Activated CD8-positive, alpha-beta memory T cell treated with anti-CD3 and anti-CD28 coated beads, Interleukin-2, amount 50 U/mL, for 1 hour (primary cell): ENCODE measurements around the gene ZNF804A.
"Not testable (repeated sequence)": the region's sequence is repeated elsewhere in the genome, so short reads cannot be mapped to it uniquely, and the experiment has no call there.

Experiments
- DNase-seq: peaks from one replicate; pipeline ENCODE4 v3.0.0-alpha.2; 2020; ENCODE audit errors: extremely low read depth

The ZNF804A gene

GRCh38 chr2:184824597-184824996 lies 226.3 kb downstream of the ZNF804A start:
- no peak for DNase-seq

- DNase-seq, result no peak
Measured at GRCh38 chr2:184830531-184830930, 232.2 kb downstream of the ZNF804A start.

- no peak for DNase-seq
Measured at GRCh38 chr2:184834699-184835397, 236.5 kb downstream of the ZNF804A start.

- no peak for DNase-seq
Measured at GRCh38 chr2:184835398-184835715, 237.0 kb downstream of the ZNF804A start.

GRCh38 chr2:184847331-184847730 lies 249.0 kb downstream of the ZNF804A start:
- no peak for DNase-seq

GRCh38 chr2:184849516-184849915 lies 251.2 kb downstream of the ZNF804A start:
- no peak for DNase-seq

GRCh38 chr2:184851576-184851975 lies 253.2 kb downstream of the ZNF804A start:
- no peak for DNase-seq

GRCh38 chr2:184859187-184859586 lies 260.9 kb downstream of the ZNF804A start:
- DNase-seq, result no peak

- no peak for DNase-seq
Measured at GRCh38 chr2:184860744-184861143, 262.4 kb downstream of the ZNF804A start.

- DNase-seq, result no peak
Measured at GRCh38 chr2:184875212-184875611, 276.9 kb downstream of the ZNF804A start.

GRCh38 chr2:184875911-184876310 lies 277.6 kb downstream of the ZNF804A start:
- no peak for DNase-seq

- DNase-seq, result no peak
Measured at GRCh38 chr2:184877909-184878308, 279.6 kb downstream of the ZNF804A start.

GRCh38 chr2:184879671-184880070 lies 281.3 kb downstream of the ZNF804A start:
- no peak for DNase-seq

- DNase-seq, result not testable (repeated sequence)
Measured at GRCh38 chr2:184886585-184886984, 288.3 kb downstream of the ZNF804A start.

- no peak for DNase-seq
Measured at GRCh38 chr2:184890311-184890710, 292.0 kb downstream of the ZNF804A start.

GRCh38 chr2:184904991-184905390 lies 306.7 kb downstream of the ZNF804A start:
- DNase-seq, result no peak

GRCh38 chr2:184906160-184906559 lies 307.8 kb downstream of the ZNF804A start:
- no peak for DNase-seq

GRCh38 chr2:184906709-184907108 lies 308.4 kb downstream of the ZNF804A start:
- no peak for DNase-seq

GRCh38 chr2:184908966-184909365 lies 310.6 kb downstream of the ZNF804A start:
- DNase-seq, result no peak

GRCh38 chr2:184920451-184920965 lies 322.2 kb downstream of the ZNF804A start:
- no peak for DNase-seq

GRCh38 chr2:184921676-184922075 lies 323.3 kb downstream of the ZNF804A start:
- DNase-seq, result no peak

- DNase-seq, result no peak
Measured at GRCh38 chr2:184923751-184924150, 325.4 kb downstream of the ZNF804A start.

- DNase-seq, result no peak
Measured at GRCh38 chr2:184927040-184927439, 328.7 kb downstream of the ZNF804A start.

- DNase-seq, result no peak
Measured at GRCh38 chr2:184936761-184937160, 338.4 kb downstream of the ZNF804A start.
